Liver (tissue), 3 donors: ENCODE data around the gene JPH3.

Experiments
- FOXA1 ChIP-seq: IDR thresholded peaks from 2 replicates; pipeline ENCODE4 v1.6.1; 2016; ENCODE audit warnings: antibody characterized with exemption
- GABPA ChIP-seq, 2 donors: IDR thresholded peaks in 1 of 2; conservative IDR thresholded peaks in 1 of 2; 2 replicates each; pipeline ENCODE4 v1.6.1; 2016; ENCODE audit warnings: antibody characterized with exemption in 2 of 2, mild to moderate bottlenecking in 1 of 2, moderate library complexity in 1 of 2
- HNF4A ChIP-seq, 2 donors: conservative IDR thresholded peaks; 2 replicates each; pipeline ENCODE4 v1.6.1; 2016; ENCODE audit warnings: antibody characterized with exemption in 2 of 2, mild to moderate bottlenecking in 2 of 2
- MAX ChIP-seq: IDR thresholded peaks from 2 replicates; pipeline ENCODE4 v1.6.1; 2016; ENCODE audit warnings: antibody characterized with exemption
- SP1 ChIP-seq: IDR thresholded peaks from 2 replicates; pipeline ENCODE4 v1.6.1; 2018; ENCODE audit warnings: antibody characterized with exemption, mild to moderate bottlenecking
- TF ChIP-seq, protein P1 (sequence below): fragments of 150-350 bp; IDR thresholded peaks from 2 replicates; pipeline ENCODE4 v1.5.1; 2017; ENCODE audit warnings: improper control_type of control experiment, low read depth, low read length; ENCODE audit not compliant: missing input control
- donor health status: healthy.
- donor health status: healthy.

GRCh38 chr16:87662254-87663204 lies 60.2 kb downstream of the JPH3 start:
- TF ChIP-seq, protein P1, sequence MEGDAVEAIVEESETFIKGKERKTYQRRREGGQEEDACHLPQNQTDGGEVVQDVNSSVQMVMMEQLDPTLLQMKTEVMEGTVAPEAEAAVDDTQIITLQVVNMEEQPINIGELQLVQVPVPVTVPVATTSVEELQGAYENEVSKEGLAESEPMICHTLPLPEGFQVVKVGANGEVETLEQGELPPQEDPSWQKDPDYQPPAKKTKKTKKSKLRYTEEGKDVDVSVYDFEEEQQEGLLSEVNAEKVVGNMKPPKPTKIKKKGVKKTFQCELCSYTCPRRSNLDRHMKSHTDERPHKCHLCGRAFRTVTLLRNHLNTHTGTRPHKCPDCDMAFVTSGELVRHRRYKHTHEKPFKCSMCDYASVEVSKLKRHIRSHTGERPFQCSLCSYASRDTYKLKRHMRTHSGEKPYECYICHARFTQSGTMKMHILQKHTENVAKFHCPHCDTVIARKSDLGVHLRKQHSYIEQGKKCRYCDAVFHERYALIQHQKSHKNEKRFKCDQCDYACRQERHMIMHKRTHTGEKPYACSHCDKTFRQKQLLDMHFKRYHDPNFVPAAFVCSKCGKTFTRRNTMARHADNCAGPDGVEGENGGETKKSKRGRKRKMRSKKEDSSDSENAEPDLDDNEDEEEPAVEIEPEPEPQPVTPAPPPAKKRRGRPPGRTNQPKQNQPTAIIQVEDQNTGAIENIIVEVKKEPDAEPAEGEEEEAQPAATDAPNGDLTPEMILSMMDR: no peak
- TF ChIP-seq GABPA (IDR thresholded peaks at IDR 0.05 in 1 of 2, conservative IDR thresholded peaks at IDR 0.05 in 1 of 2) (no peak), HNF4A (conservative IDR thresholded peaks at IDR 0.05) (no peak), FOXA1 (no peak), MAX (no peak), SP1 (no peak)
